ENCODE results near the gene DSTN.

DSTN gene

GRCh38 chr20:17571153-17571527, 1.3 kb downstream of the DSTN start:
- Histone ChIP-seq H3K4me3 (replicated peaks; ENCODE audit: insufficient read depth, low read length) (peak overlapping the region; percentile 95), H3K27ac (replicated peaks) (no peak overlapping the region), H3K27me3 (ENCODE audit: insufficient read depth, poor library complexity, severe bottlenecking) (no peaks in the 10 kb centered on the region)
- no peak for TF ChIP-seq CTCF (IDR thresholded peaks at IDR 0.05; ENCODE audit: insufficient read depth, low read length)
- no peak for TF ChIP-seq SPI1 (IDR thresholded peaks at IDR 0.05; ENCODE audit: borderline replicate concordance, low read depth)
- no peak for TF ChIP-seq REST (IDR thresholded peaks at IDR 0.05; ENCODE audit: insufficient replicate concordance, low read depth)
- no peak for TF ChIP-seq GABPA (IDR thresholded peaks at IDR 0.05; ENCODE audit: low read depth)
- no peak for TF ChIP-seq POLR2AphosphoS5 (IDR thresholded peaks at IDR 0.05; ENCODE audit: low read depth)
- DNase-seq (ENCODE audit: low read depth in 1 of 2, low spot score in 1 of 2), result no peak

GRCh38 chr20:17572034-17572638, 2.3 kb downstream of the DSTN start:
- DNase-seq (ENCODE audit: low read depth in 1 of 2, low spot score in 1 of 2), result no peak
- Histone ChIP-seq H3K27me3 (ENCODE audit: insufficient read depth, poor library complexity, severe bottlenecking) (no peaks in the 10 kb centered on the region), H3K27ac (replicated peaks) (no peak overlapping the region), H3K4me3 (replicated peaks; ENCODE audit: insufficient read depth, low read length) (no peak overlapping the region)
- TF ChIP-seq REST (IDR thresholded peaks at IDR 0.05; ENCODE audit: insufficient replicate concordance, low read depth), result no peak
- no peak for TF ChIP-seq SPI1 (IDR thresholded peaks at IDR 0.05; ENCODE audit: borderline replicate concordance, low read depth)
- TF ChIP-seq POLR2AphosphoS5 (IDR thresholded peaks at IDR 0.05; ENCODE audit: low read depth), result no peak
- no peak for TF ChIP-seq GABPA (IDR thresholded peaks at IDR 0.05; ENCODE audit: low read depth)
- no peak for TF ChIP-seq CTCF (IDR thresholded peaks at IDR 0.05; ENCODE audit: insufficient read depth, low read length)

GRCh38 chr20:17573463-17573862, 3.6 kb downstream of the DSTN start:
- DNase-seq (ENCODE audit: low read depth in 1 of 2, low spot score in 1 of 2), result no peak
- Histone ChIP-seq H3K4me3 (replicated peaks; ENCODE audit: insufficient read depth, low read length) (no peak overlapping the region), H3K27ac (replicated peaks) (no peak overlapping the region), H3K27me3 (ENCODE audit: insufficient read depth, poor library complexity, severe bottlenecking) (no peaks in the 10 kb centered on the region)
- TF ChIP-seq POLR2AphosphoS5 (IDR thresholded peaks at IDR 0.05; ENCODE audit: low read depth) (no peak), SPI1 (IDR thresholded peaks at IDR 0.05; ENCODE audit: borderline replicate concordance, low read depth) (no peak), REST (IDR thresholded peaks at IDR 0.05; ENCODE audit: insufficient replicate concordance, low read depth) (no peak), GABPA (IDR thresholded peaks at IDR 0.05; ENCODE audit: low read depth) (no peak), CTCF (IDR thresholded peaks at IDR 0.05; ENCODE audit: insufficient read depth, low read length) (no peak)

Data from HL-60 (cell line).